Measurements from ENCODE around the gene PDCD4.
A peak's percentile ranks its signal among the peaks of the same experiment; 100 is the strongest.

Gene PDCD4

GRCh38 chr10:110871298-110872084 lies at the start of gene PDCD4:
Gene PDCD4 (plus strand): TSS chr10:110871928. CDS start chr10:110876028, 4,100 bp downstream.
- peak; percentile 99 for DNase-seq

- no peak for DNase-seq
Measured at GRCh38 chr10:110822035-110822711, 49.6 kb upstream of the PDCD4 start.

- no peak for DNase-seq
Measured at GRCh38 chr10:110822712-110823311, 48.9 kb upstream of the PDCD4 start.

- no peak for DNase-seq
Measured at GRCh38 chr10:110824152-110824441, 47.6 kb upstream of the PDCD4 start.

GRCh38 chr10:110824660-110825059 lies 47.1 kb upstream of the PDCD4 start:
- DNase-seq = no peak

- DNase-seq = no peak
Measured at GRCh38 chr10:110825508-110825907, 46.2 kb upstream of the PDCD4 start.

- DNase-seq = no peak
Measured at GRCh38 chr10:110827410-110827809, 44.3 kb upstream of the PDCD4 start.

- no peak for DNase-seq
Measured at GRCh38 chr10:110827875-110828274, 43.9 kb upstream of the PDCD4 start.

- DNase-seq = no peak
Measured at GRCh38 chr10:110828525-110828924, 43.2 kb upstream of the PDCD4 start.

- DNase-seq = no peak
Measured at GRCh38 chr10:110829721-110830410, 41.9 kb upstream of the PDCD4 start.

GRCh38 chr10:110833234-110833940 lies 38.3 kb upstream of the PDCD4 start:
- DNase-seq = no peak

GRCh38 chr10:110833941-110834628 lies 37.6 kb upstream of the PDCD4 start:
- DNase-seq = no peak

- DNase-seq = no peak
Measured at GRCh38 chr10:110834629-110835301, 37.0 kb upstream of the PDCD4 start.

- no peak for DNase-seq
Measured at GRCh38 chr10:110835841-110836240, 35.9 kb upstream of the PDCD4 start.

- DNase-seq = no peak
Measured at GRCh38 chr10:110836706-110837105, 35.0 kb upstream of the PDCD4 start.

GRCh38 chr10:110837418-110838171 lies 34.1 kb upstream of the PDCD4 start:
- no peak for DNase-seq

GRCh38 chr10:110840225-110840922 lies 31.4 kb upstream of the PDCD4 start:
- no peak for DNase-seq

- no peak for DNase-seq
Measured at GRCh38 chr10:110840923-110841428, 30.8 kb upstream of the PDCD4 start.

GRCh38 chr10:110841767-110842267 lies 29.9 kb upstream of the PDCD4 start:
- no peak for DNase-seq

Measured in stimulated activated CD4-positive, alpha-beta T cell treated with anti-CD3 and anti-CD28 coated beads, Interleukin-15, amount 100 ng/mL, for 24 hours (primary cell).